HepG2 (cell line): ENCODE measurements around the gene MXRA7. TPM values are rescaled to one million over a fixed set of nuclear protein-coding genes. Genes with fewer than 3 reads are reported as not detected.
A peak's percentile ranks its signal among the peaks of the same experiment; 100 is the strongest.

Experiments used
- CREM ChIP-seq, 2 experiments: sonication (generic) in 1 of 2; formaldehyde crosslinking in 1 of 2; IDR thresholded peaks; 2 replicates each; pipeline versions ENCODE4 v1.4.0 to v1.6.1; 2016 to 2020; ENCODE audit warnings: antibody characterized with exemption in 1 of 2, mild to moderate bottlenecking in 1 of 2, missing genetic modification reagents in 1 of 2
- HDAC1 ChIP-seq: sonication (generic); formaldehyde crosslinking; IDR thresholded peaks from 2 replicates; pipeline ENCODE4 v1.5.1; 2020; ENCODE audit warnings: mild to moderate bottlenecking, missing genetic modification reagents
- HNRNPH1 ChIP-seq: fragments of 200-400 bp; formaldehyde crosslinking; optimal IDR thresholded peaks from 2 replicates; pipeline ENCODE3; 2017; ENCODE audit warnings: mild to moderate bottlenecking, low read depth, low read length
- MYC ChIP-seq: sonication (generic); formaldehyde crosslinking; IDR thresholded peaks from 2 replicates; pipeline ENCODE4 v1.9.0; 2021; ENCODE audit warnings: missing genetic modification reagents, borderline replicate concordance
- PLRG1 ChIP-seq: fragments of 450-650 bp; conservative IDR thresholded peaks from 2 replicates; pipeline ENCODE4 v1.6.1; 2016
- POLR2G ChIP-seq: fragments of 200-400 bp; formaldehyde crosslinking; IDR thresholded peaks from 2 replicates; pipeline ENCODE4 v1.6.1; 2018; ENCODE audit warnings: mild to moderate bottlenecking, low read depth, low read length, moderate library complexity
- RXRB ChIP-seq: IDR thresholded peaks from 2 replicates; pipeline ENCODE4 v1.6.1; 2016; ENCODE audit warnings: borderline replicate concordance, missing genetic modification reagents, missing compliant biosample characterization
- SAFB2 ChIP-seq: sonication (generic); formaldehyde crosslinking; IDR thresholded peaks from 2 replicates; pipeline ENCODE4 v1.5.1; 2020; ENCODE audit warnings: missing genetic modification reagents, low read depth, mild to moderate bottlenecking, borderline replicate concordance
- SOX13 ChIP-seq, 3 experiments: fragments of 450-650 bp in 1 of 3; sonication (generic) in 1 of 3; formaldehyde crosslinking in 1 of 3; IDR thresholded peaks in 2 of 3; conservative IDR thresholded peaks in 1 of 3; 2 replicates each; pipeline versions ENCODE4 v1.5.0 to v1.6.1; 2016 to 2020; ENCODE audit warnings: antibody characterized with exemption in 1 of 3, mild to moderate bottlenecking in 1 of 3, missing compliant biosample characterization in 1 of 3, missing genetic modification reagents in 1 of 3, moderate library complexity in 1 of 3
- SUZ12 ChIP-seq: fragments of 150-350 bp; IDR thresholded peaks from 2 replicates; pipeline ENCODE4 v1.6.1; 2014; ENCODE audit warnings: low read depth, low read length
- ZBTB3 ChIP-seq: sonication (generic); formaldehyde crosslinking; IDR thresholded peaks from 2 replicates; pipeline ENCODE4 v1.4.0; 2020; ENCODE audit warnings: low read depth, mild to moderate bottlenecking, moderate library complexity, missing genetic modification reagents, borderline replicate concordance
- ZFX ChIP-seq: sonication (generic); formaldehyde crosslinking; IDR thresholded peaks from 2 replicates; pipeline ENCODE4 v1.4.0; 2020; ENCODE audit warnings: mild to moderate bottlenecking, low read depth, missing genetic modification reagents, moderate library complexity
- ZNF564 ChIP-seq: sonication (generic); formaldehyde crosslinking; IDR thresholded peaks from 2 replicates; pipeline ENCODE4 v1.8.1; 2023; ENCODE audit warnings: mild to moderate bottlenecking, missing genetic modification reagents
- polyA plus RNA-seq, 8 experiments: library from polyadenylated mRNA; depleted of rRNA in 3 of 8; stranded (reverse) in 7 of 8; unstranded in 1 of 8; fragments of >200 nt; fragmentation: Illumina TruSeq in 4 of 8; extraction: Trizol in 4 of 8; gene quantifications; 2 replicates each; pipeline versions ENCODE4 v1.2.1 to v1.2.3, GENCODE V29; 2011 to 2016; ENCODE audit warnings: low read depth in 4 of 8, missing spikeins in 1 of 8, mixed read lengths in 1 of 8; ENCODE audit not compliant: insufficient read depth in 1 of 8
- total RNA-seq, 5 experiments: library from RNA; depleted of rRNA; stranded (reverse); fragments of >200 nt; fragmentation: Illumina TruSeq; extraction: Trizol; gene quantifications; 2 replicates each; pipeline ENCODE4 v1.2.3, GENCODE V29; 2016; ENCODE audit warnings: low read depth in 1 of 5
- TF ChIP-seq, protein P1 (sequence below): sonication (generic); formaldehyde crosslinking; IDR thresholded peaks from 2 replicates; pipeline ENCODE4 v1.4.0; 2020; ENCODE audit warnings: mild to moderate bottlenecking, missing genetic modification reagents
- TF ChIP-seq, protein P2 (sequence below): sonication (generic); formaldehyde crosslinking; IDR thresholded peaks from 2 replicates; pipeline ENCODE4 v1.4.0; 2020; ENCODE audit warnings: missing genetic modification reagents, borderline replicate concordance
- TF ChIP-seq, protein P3 (sequence below): sonication (generic); formaldehyde crosslinking; IDR thresholded peaks from 2 replicates; pipeline ENCODE4 v1.8.1; 2023; ENCODE audit warnings: mild to moderate bottlenecking, inconsistent platforms, moderate library complexity, missing genetic modification reagents, borderline replicate concordance
- TF ChIP-seq, protein P4 (sequence below): sonication (generic); formaldehyde crosslinking; IDR thresholded peaks from 2 replicates; pipeline ENCODE4 v1.8.0; 2022; ENCODE audit warnings: missing genetic modification reagents, low read depth, mild to moderate bottlenecking, borderline replicate concordance
- TF ChIP-seq, protein P5 (sequence below): sonication (generic); formaldehyde crosslinking; IDR thresholded peaks from 2 replicates; pipeline ENCODE4 v1.4.0; 2020; ENCODE audit warnings: missing genetic modification reagents
- TF ChIP-seq, protein P6 (sequence below): IDR thresholded peaks from 2 replicates; pipeline ENCODE4 v1.6.1; 2016

Gene MXRA7
- total and polyA plus RNA-seq, 2 of the 13 experiments (the other 11 are each of a cell fraction or from before 2014, with no cell fraction given), result 44.8 to 112 TPM

DNA sequence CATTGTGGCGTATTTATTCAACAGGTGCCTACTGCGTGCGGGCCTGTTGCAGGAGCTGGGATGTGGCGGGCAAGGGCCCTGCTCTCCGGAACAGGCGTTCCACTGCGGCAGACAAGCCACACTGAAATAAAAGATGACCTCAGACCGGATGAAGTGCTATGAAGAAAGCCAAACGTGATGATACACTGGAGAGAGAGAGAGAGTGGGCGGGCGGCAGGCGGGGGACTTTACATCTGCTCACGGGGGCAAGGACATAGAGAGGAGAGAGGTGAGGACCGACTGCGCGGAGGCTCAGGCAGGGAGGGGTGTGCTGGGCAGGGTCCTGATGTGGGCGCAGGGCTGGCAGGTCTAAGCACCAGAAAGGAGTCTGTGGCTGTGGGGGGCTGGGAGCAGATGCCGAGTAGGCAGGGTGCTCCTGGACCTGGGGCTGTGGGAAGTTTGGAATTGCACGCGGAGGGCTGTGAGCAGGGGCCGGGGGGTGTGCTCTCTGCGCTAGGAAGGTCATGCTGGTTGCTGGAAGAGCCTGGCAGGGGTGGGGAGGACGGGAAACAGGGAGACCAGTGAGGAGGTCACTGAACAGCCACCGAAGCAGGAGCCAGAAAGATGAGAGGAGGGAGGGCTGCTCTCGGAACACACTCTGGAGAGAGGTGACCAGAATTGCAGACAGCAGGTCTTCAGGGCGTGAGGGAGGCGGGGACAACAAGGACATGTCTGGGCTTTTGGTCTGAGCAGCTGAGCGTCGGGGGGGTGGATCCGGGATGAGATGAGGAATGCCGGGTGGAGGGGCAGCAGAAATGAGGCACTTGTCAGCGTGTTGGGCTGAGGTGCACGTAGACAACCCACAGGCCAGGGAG is 9.9 kb downstream of the MXRA7 start (continued):
- TF ChIP-seq, protein P1, sequence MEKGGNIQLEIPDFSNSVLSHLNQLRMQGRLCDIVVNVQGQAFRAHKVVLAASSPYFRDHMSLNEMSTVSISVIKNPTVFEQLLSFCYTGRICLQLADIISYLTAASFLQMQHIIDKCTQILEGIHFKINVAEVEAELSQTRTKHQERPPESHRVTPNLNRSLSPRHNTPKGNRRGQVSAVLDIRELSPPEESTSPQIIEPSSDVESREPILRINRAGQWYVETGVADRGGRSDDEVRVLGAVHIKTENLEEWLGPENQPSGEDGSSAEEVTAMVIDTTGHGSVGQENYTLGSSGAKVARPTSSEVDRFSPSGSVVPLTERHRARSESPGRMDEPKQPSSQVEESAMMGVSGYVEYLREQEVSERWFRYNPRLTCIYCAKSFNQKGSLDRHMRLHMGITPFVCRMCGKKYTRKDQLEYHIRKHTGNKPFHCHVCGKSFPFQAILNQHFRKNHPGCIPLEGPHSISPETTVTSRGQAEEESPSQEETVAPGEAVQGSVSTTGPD (CRISPR knock-in tag), result 0 out of 2 replicates have a peak, but pooled peaks have one; percentile 25
- TF ChIP-seq HNRNPH1 (no peak), SOX13 (IDR thresholded peaks at IDR 0.05) (no peak), SOX13 (CRISPR knock-in tag; conservative IDR thresholded peaks at IDR 0.05 in 1 of 2, IDR thresholded peaks at IDR 0.05 in 1 of 2) (peak in 1 of 2 experiments; percentile 61; a peak in 1 of 4 replicates), SUZ12 (no peak), RXRB (CRISPR knock-in tag) (peak; percentile 73; the same call in 1 of the 2 replicates), HDAC1 (peak; percentile 90), CREM (IDR thresholded peaks at IDR 0.05) (peak; percentile 48; the same call in 1 of the 2 replicates), CREM (CRISPR knock-in tag; IDR thresholded peaks at IDR 0.05) (no peak), ZFX (peak; percentile 82), MYC (peak; percentile 60), SAFB2 (CRISPR knock-in tag) (no peak), ZBTB3 (CRISPR knock-in tag) (peak; percentile 66; the same call in 1 of the 2 replicates), POLR2G (no peak; the same call in 1 of the 2 replicates), ZNF564 (peak; percentile 57; the same call in 1 of the 2 replicates), PLRG1 (no peak)
- TF ChIP-seq, protein P2, sequence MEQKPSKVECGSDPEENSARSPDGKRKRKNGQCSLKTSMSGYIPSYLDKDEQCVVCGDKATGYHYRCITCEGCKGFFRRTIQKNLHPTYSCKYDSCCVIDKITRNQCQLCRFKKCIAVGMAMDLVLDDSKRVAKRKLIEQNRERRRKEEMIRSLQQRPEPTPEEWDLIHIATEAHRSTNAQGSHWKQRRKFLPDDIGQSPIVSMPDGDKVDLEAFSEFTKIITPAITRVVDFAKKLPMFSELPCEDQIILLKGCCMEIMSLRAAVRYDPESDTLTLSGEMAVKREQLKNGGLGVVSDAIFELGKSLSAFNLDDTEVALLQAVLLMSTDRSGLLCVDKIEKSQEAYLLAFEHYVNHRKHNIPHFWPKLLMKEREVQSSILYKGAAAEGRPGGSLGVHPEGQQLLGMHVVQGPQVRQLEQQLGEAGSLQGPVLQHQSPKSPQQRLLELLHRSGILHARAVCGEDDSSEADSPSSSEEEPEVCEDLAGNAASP, result peak; percentile 47; the same call in 1 of the 2 replicates
- TF ChIP-seq, protein P3, sequence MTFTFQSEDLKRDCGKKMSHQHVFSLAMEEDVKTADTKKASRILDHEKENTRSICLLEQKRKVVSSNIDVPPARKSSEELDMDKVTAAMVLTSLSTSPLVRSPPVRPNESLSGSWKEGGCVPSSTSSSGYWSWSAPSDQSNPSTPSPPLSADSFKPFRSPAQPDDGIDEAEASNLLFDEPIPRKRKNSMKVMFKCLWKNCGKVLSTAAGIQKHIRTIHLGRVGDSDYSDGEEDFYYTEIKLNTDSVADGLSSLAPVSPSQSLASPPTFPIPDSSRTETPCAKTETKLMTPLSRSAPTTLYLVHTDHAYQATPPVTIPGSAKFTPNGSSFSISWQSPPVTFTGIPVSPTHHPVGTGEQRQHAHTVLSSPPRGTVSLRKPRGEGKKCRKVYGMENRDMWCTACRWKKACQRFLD (CRISPR knock-in tag), result peak; percentile 48
- TF ChIP-seq, protein P4, sequence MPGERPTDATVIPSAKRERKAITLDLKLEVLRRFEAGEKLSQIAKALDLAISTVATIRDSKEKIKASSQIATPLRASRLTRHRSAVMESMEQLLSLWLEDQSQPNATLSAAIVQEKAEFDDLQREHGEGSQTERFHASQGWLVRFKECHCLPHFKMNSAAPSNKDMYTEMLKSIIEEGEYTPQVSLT (CRISPR knock-in tag), result no peak
- TF ChIP-seq, protein P5, sequence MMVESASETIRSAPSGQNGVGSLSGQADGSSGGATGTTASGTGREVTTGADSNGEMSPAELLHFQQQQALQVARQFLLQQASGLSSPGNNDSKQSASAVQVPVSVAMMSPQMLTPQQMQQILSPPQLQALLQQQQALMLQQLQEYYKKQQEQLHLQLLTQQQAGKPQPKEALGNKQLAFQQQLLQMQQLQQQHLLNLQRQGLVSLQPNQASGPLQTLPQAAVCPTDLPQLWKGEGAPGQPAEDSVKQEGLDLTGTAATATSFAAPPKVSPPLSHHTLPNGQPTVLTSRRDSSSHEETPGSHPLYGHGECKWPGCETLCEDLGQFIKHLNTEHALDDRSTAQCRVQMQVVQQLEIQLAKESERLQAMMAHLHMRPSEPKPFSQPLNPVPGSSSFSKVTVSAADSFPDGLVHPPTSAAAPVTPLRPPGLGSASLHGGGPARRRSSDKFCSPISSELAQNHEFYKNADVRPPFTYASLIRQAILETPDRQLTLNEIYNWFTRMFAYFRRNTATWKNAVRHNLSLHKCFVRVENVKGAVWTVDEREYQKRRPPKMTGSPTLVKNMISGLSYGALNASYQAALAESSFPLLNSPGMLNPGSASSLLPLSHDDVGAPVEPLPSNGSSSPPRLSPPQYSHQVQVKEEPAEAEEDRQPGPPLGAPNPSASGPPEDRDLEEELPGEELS (CRISPR knock-in tag), result peak; percentile 47; the same call in 1 of the 2 replicates
- TF ChIP-seq, protein P6, sequence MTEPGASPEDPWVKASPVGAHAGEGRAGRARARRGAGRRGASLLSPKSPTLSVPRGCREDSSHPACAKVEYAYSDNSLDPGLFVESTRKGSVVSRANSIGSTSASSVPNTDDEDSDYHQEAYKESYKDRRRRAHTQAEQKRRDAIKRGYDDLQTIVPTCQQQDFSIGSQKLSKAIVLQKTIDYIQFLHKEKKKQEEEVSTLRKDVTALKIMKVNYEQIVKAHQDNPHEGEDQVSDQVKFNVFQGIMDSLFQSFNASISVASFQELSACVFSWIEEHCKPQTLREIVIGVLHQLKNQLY (CRISPR knock-in tag), result peak; percentile 54; the same call in 1 of the 2 replicates
